ENCODE data around the gene TMEM81. TPM values are rescaled to one million over a fixed set of nuclear protein-coding genes. Genes with fewer than 3 reads are reported as not detected.

Gene TMEM81
- total and polyA plus RNA-seq, 7 experiments from 2014 or later, result 0.79 to 8.9 (median 3.3) TPM

GRCh38 chr1:205048382-205048781 lies 35.9 kb downstream of the TMEM81 start:
- peaks cover 17 to 45% (median 32%) of the 10 kb centered on the region in 5 donors for H3K27me3 Mint-ChIP-seq
- H3K4me1 Mint-ChIP-seq, result no peaks in the 10 kb centered on the region
- ChIA-PET CTCF (interaction anchor here (0.6 kb wide), 1 partner anchor 17 kb away, joined by 3 read pairs; no protein-coding TSS in a partner anchor), POLR2A (no interaction called here)
- intact Hi-C loops (cut with micrococcal nuclease), result no loop called here
- H3K36me3 ChIP-seq (ENCODE audit: control insufficient read depth in 2 of 3, insufficient read depth in 3 of 3, low read length in 3 of 3), result no peaks in the 10 kb centered on the region
- no peaks in the 10 kb centered on the region for H3K4me1 ChIP-seq (ENCODE audit: control insufficient read depth in 2 of 2, insufficient read depth in 2 of 2, low read length in 2 of 2)
- H3K27ac ChIP-seq (ENCODE audit: low read depth, low read length), result no peak overlapping the region
- H3K9me3 ChIP-seq (ENCODE audit: control insufficient read depth in 2 of 3, low read length in 3 of 3), result no peaks in the 10 kb centered on the region
- H3K4me3 Mint-ChIP-seq, result no peak overlapping the region
- H3K27ac Mint-ChIP-seq, result no peak overlapping the region
- no peak overlapping the region for H3K4me3 ChIP-seq (ENCODE audit: low read length)
- H3K36me3 Mint-ChIP-seq, result no peaks in the 10 kb centered on the region
- DNase-seq (no peak), ATAC-seq (no peak)
- no peaks in the 10 kb centered on the region for H3K27me3 ChIP-seq (ENCODE audit: control insufficient read depth in 2 of 2, insufficient read depth in 2 of 2, low read length in 2 of 2)
- no peaks in the 10 kb centered on the region for H3K9me3 Mint-ChIP-seq

GRCh38 chr1:205047764-205048231 lies 36.5 kb downstream of the TMEM81 start:
- CTCF ChIA-PET, result interaction anchor here (0.6 kb wide), 1 partner anchor 17 kb away, joined by 3 read pairs; no protein-coding TSS in a partner anchor
- DNase-seq (no peak), ATAC-seq (no peak)
- Mint-ChIP-seq H3K36me3 (no peaks in the 10 kb centered on the region), H3K9me3 (no peaks in the 10 kb centered on the region), H3K4me1 (no peaks in the 10 kb centered on the region), H3K27me3 (peaks cover 17 to 43% (median 32%) of the 10 kb centered on the region in 5 donors), H3K4me3 (no peak overlapping the region), H3K27ac (no peak overlapping the region)
- H3K36me3 ChIP-seq (ENCODE audit: control insufficient read depth in 2 of 3, insufficient read depth in 3 of 3, low read length in 3 of 3), result no peaks in the 10 kb centered on the region
- H3K9me3 ChIP-seq (ENCODE audit: control insufficient read depth in 2 of 3, low read length in 3 of 3), result no peaks in the 10 kb centered on the region
- intact Hi-C loops (cut with micrococcal nuclease), result no loop called here
- no peaks in the 10 kb centered on the region for H3K4me1 ChIP-seq (ENCODE audit: control insufficient read depth in 2 of 2, insufficient read depth in 2 of 2, low read length in 2 of 2)
- no peak overlapping the region for H3K27ac ChIP-seq (ENCODE audit: low read depth, low read length)
- H3K27me3 ChIP-seq (ENCODE audit: control insufficient read depth in 2 of 2, insufficient read depth in 2 of 2, low read length in 2 of 2), result no peaks in the 10 kb centered on the region
- H3K4me3 ChIP-seq (ENCODE audit: low read length), result no peak overlapping the region
- POLR2A ChIA-PET, result no interaction called here

GRCh38 chr1:205046870-205047269 lies 37.4 kb downstream of the TMEM81 start:
- intact Hi-C loops (cut with micrococcal nuclease), result no loop called here
- CTCF ChIA-PET, result interaction anchor here (0.7 kb wide), 1 partner anchor 17 kb away, joined by 3 read pairs; no protein-coding TSS in a partner anchor
- H3K27me3 ChIP-seq (ENCODE audit: control insufficient read depth in 2 of 2, insufficient read depth in 2 of 2, low read length in 2 of 2), result no peaks in the 10 kb centered on the region
- ATAC-seq (no peak), DNase-seq (no peak)
- Mint-ChIP-seq H3K36me3 (no peaks in the 10 kb centered on the region), H3K27me3 (peaks cover 23 to 52% (median 42%) of the 10 kb centered on the region in 5 donors), H3K4me3 (no peak overlapping the region), H3K4me1 (no peaks in the 10 kb centered on the region), H3K9me3 (no peaks in the 10 kb centered on the region), H3K27ac (no peak overlapping the region)
- POLR2A ChIA-PET, result no interaction called here
- H3K36me3 ChIP-seq (ENCODE audit: control insufficient read depth in 2 of 3, insufficient read depth in 3 of 3, low read length in 3 of 3), result no peaks in the 10 kb centered on the region
- no peaks in the 10 kb centered on the region for H3K9me3 ChIP-seq (ENCODE audit: control insufficient read depth in 2 of 3, low read length in 3 of 3)
- H3K4me1 ChIP-seq (ENCODE audit: control insufficient read depth in 2 of 2, insufficient read depth in 2 of 2, low read length in 2 of 2), result no peaks in the 10 kb centered on the region
- H3K27ac ChIP-seq (ENCODE audit: low read depth, low read length), result no peak overlapping the region
- no peak overlapping the region for H3K4me3 ChIP-seq (ENCODE audit: low read length)

- H3K27ac Mint-ChIP-seq, result no peak overlapping the region
- Histone ChIP-seq H3K36me3 (ENCODE audit: control insufficient read depth in 2 of 3, insufficient read depth in 3 of 3, low read length in 3 of 3) (no peaks in the 10 kb centered on the region), H3K9me3 (ENCODE audit: control insufficient read depth in 2 of 3, low read length in 3 of 3) (no peaks in the 10 kb centered on the region), H3K27ac (ENCODE audit: low read depth, low read length) (no peak overlapping the region), H3K4me1 (ENCODE audit: control insufficient read depth in 2 of 2, insufficient read depth in 2 of 2, low read length in 2 of 2) (no peaks in the 10 kb centered on the region), H3K4me3 (ENCODE audit: low read length) (no peak overlapping the region), H3K27me3 (ENCODE audit: control insufficient read depth in 2 of 2, insufficient read depth in 2 of 2, low read length in 2 of 2) (no peaks in the 10 kb centered on the region)
- no peak for DNase-seq
- H3K4me1 Mint-ChIP-seq, result no peaks in the 10 kb centered on the region
- H3K9me3 Mint-ChIP-seq, result no peaks in the 10 kb centered on the region
- intact Hi-C loops (cut with micrococcal nuclease), result no loop called here
- H3K27me3 Mint-ChIP-seq, result peaks cover 33 to 66% (median 47%) of the 10 kb centered on the region in 5 donors
- CTCF ChIA-PET, result no interaction called here
- no peak overlapping the region for H3K4me3 Mint-ChIP-seq
- no peak for ATAC-seq
- H3K36me3 Mint-ChIP-seq, result no peaks in the 10 kb centered on the region
- POLR2A ChIA-PET, result no interaction called here
Measured at GRCh38 chr1:205045146-205045545, 39.1 kb downstream of the TMEM81 start.

- Histone ChIP-seq H3K9me3 (ENCODE audit: control insufficient read depth in 2 of 3, low read length in 3 of 3) (no peaks in the 10 kb centered on the region), H3K27me3 (ENCODE audit: control insufficient read depth in 2 of 2, insufficient read depth in 2 of 2, low read length in 2 of 2) (no peaks in the 10 kb centered on the region), H3K4me3 (ENCODE audit: low read length) (no peak overlapping the region), H3K36me3 (ENCODE audit: control insufficient read depth in 2 of 3, insufficient read depth in 3 of 3, low read length in 3 of 3) (no peaks in the 10 kb centered on the region), H3K4me1 (ENCODE audit: control insufficient read depth in 2 of 2, insufficient read depth in 2 of 2, low read length in 2 of 2) (no peaks in the 10 kb centered on the region), H3K27ac (ENCODE audit: low read depth, low read length) (no peak overlapping the region)
- DNase-seq (no peak), ATAC-seq (no peak)
- no peaks in the 10 kb centered on the region for H3K36me3 Mint-ChIP-seq
- no peaks in the 10 kb centered on the region for H3K9me3 Mint-ChIP-seq
- H3K4me1 Mint-ChIP-seq, result no peaks in the 10 kb centered on the region
- H3K4me3 Mint-ChIP-seq, result no peak overlapping the region
- H3K27me3 Mint-ChIP-seq, result peaks cover 33 to 69% (median 50%) of the 10 kb centered on the region in 5 donors
- ChIA-PET POLR2A (no interaction called here), CTCF (no interaction called here)
- intact Hi-C loops (cut with micrococcal nuclease), result no loop called here
- no peak overlapping the region for H3K27ac Mint-ChIP-seq
Measured at GRCh38 chr1:205044741-205045140, 39.5 kb downstream of the TMEM81 start.

GRCh38 chr1:205043866-205044265 lies 40.4 kb downstream of the TMEM81 start:
- no peaks in the 10 kb centered on the region for H3K27me3 ChIP-seq (ENCODE audit: control insufficient read depth in 2 of 2, insufficient read depth in 2 of 2, low read length in 2 of 2)
- Mint-ChIP-seq H3K4me1 (no peaks in the 10 kb centered on the region), H3K9me3 (no peaks in the 10 kb centered on the region), H3K27ac (no peak overlapping the region), H3K36me3 (no peaks in the 10 kb centered on the region), H3K27me3 (peaks cover 33 to 75% (median 51%) of the 10 kb centered on the region in 5 donors), H3K4me3 (no peak overlapping the region)
- ATAC-seq (no peak), DNase-seq (no peak)
- no peak overlapping the region for H3K27ac ChIP-seq (ENCODE audit: low read depth, low read length)
- ChIA-PET CTCF (no interaction called here), POLR2A (no interaction called here)
- no peaks in the 10 kb centered on the region for H3K9me3 ChIP-seq (ENCODE audit: control insufficient read depth in 2 of 3, low read length in 3 of 3)
- intact Hi-C loops (cut with micrococcal nuclease), result no loop called here
- no peaks in the 10 kb centered on the region for H3K4me1 ChIP-seq (ENCODE audit: control insufficient read depth in 2 of 2, insufficient read depth in 2 of 2, low read length in 2 of 2)
- no peaks in the 10 kb centered on the region for H3K36me3 ChIP-seq (ENCODE audit: control insufficient read depth in 2 of 3, insufficient read depth in 3 of 3, low read length in 3 of 3)
- no peak overlapping the region for H3K4me3 ChIP-seq (ENCODE audit: low read length)

- Histone ChIP-seq H3K36me3 (ENCODE audit: control insufficient read depth in 2 of 3, insufficient read depth in 3 of 3, low read length in 3 of 3) (no peaks in the 10 kb centered on the region), H3K4me3 (ENCODE audit: low read length) (no peak within 1 kb of the TSS), H3K4me1 (ENCODE audit: control insufficient read depth in 2 of 2, insufficient read depth in 2 of 2, low read length in 2 of 2) (no peaks in the 10 kb centered on the region), H3K27me3 (ENCODE audit: control insufficient read depth in 2 of 2, insufficient read depth in 2 of 2, low read length in 2 of 2) (no peaks in the 10 kb centered on the region), H3K27ac (ENCODE audit: low read depth, low read length) (no peak within 1 kb of the TSS), H3K9me3 (ENCODE audit: control insufficient read depth in 2 of 3, low read length in 3 of 3) (no peaks in the 10 kb centered on the region)
- ATAC-seq (no peak), DNase-seq (no peak)
- Mint-ChIP-seq H3K36me3 (no peaks in the 10 kb centered on the region), H3K27me3 (peaks cover 33 to 77% (median 47%) of the 10 kb centered on the region in 5 donors), H3K4me3 (no peak within 1 kb of the TSS), H3K9me3 (no peaks in the 10 kb centered on the region), H3K4me1 (no peaks in the 10 kb centered on the region), H3K27ac (no peak within 1 kb of the TSS)
- intact Hi-C loops (cut with micrococcal nuclease), result no loop called here
- ChIA-PET CTCF (no interaction called here), POLR2A (no interaction called here)
Measured at GRCh38 chr1:205042911-205043806, 41.1 kb downstream of the TMEM81 start, which contains the start of gene CNTN2. Gene CNTN2, plus strand, starts transcription at chr1:205043212. Its CDS starts 9,974 bp downstream, at chr1:205053186.
